GM19239 (cell line): ENCODE measurements around the gene PANX3.
A peak's percentile ranks its signal among the peaks of the same experiment; 100 is the strongest.

ENCODE experiments used
- DNase-seq: peaks from one replicate; pipeline ENCODE4 v3.0.0; 2011; ENCODE audit warnings: low spot score; ENCODE audit not compliant: insufficient read length
- FAIRE-seq: peaks from 2 replicates; lab custom pipeline; 2011; peaks lifted over from hg19 to GRCh38; lab: Jason Lieb, UNC

Gene PANX3

GRCh38 chr11:124648610-124649009 is 37.4 kb downstream of the PANX3 start:
- DNase-seq, result no peak
- no peak for FAIRE-seq

GRCh38 chr11:124656774-124657630 is 45.8 kb downstream of the PANX3 start:
- no peak for DNase-seq
- no peak for FAIRE-seq

- DNase-seq (no peak), FAIRE-seq (no peak)
These were observed 46.7 kb downstream of the PANX3 start for GRCh38 chr11:124657904-124658303.

- no peak for FAIRE-seq
- DNase-seq, result no peak
These were observed 47.3 kb downstream of the PANX3 start for GRCh38 chr11:124658501-124658900.

GRCh38 chr11:124658986-124659385 is 47.8 kb downstream of the PANX3 start:
- FAIRE-seq (no peak), DNase-seq (no peak)

GRCh38 chr11:124661553-124661952 is 50.3 kb downstream of the PANX3 start:
- FAIRE-seq, result no peak

GRCh38 chr11:124662106-124662505 is 50.9 kb downstream of the PANX3 start:
- no peak for DNase-seq
- no peak for FAIRE-seq

More at GRCh38 chr11:124661553-124661952, 50.3 kb downstream of the PANX3 start:
- DNase-seq, result no peak

- no peak for FAIRE-seq
These were observed 52.6 kb downstream of the PANX3 start for GRCh38 chr11:124663861-124664260.

GRCh38 chr11:124667601-124668000 is 56.4 kb downstream of the PANX3 start:
- DNase-seq (no peak), FAIRE-seq (no peak)

More at GRCh38 chr11:124663861-124664260, 52.6 kb downstream of the PANX3 start:
- DNase-seq, result no peak

- DNase-seq (peak; percentile 34), FAIRE-seq (peak; percentile 89)
These were observed 58.0 kb downstream of the PANX3 start for GRCh38 chr11:124669193-124669592.
